ENCODE results near the gene ADARB2.

Gene ADARB2

DNA sequence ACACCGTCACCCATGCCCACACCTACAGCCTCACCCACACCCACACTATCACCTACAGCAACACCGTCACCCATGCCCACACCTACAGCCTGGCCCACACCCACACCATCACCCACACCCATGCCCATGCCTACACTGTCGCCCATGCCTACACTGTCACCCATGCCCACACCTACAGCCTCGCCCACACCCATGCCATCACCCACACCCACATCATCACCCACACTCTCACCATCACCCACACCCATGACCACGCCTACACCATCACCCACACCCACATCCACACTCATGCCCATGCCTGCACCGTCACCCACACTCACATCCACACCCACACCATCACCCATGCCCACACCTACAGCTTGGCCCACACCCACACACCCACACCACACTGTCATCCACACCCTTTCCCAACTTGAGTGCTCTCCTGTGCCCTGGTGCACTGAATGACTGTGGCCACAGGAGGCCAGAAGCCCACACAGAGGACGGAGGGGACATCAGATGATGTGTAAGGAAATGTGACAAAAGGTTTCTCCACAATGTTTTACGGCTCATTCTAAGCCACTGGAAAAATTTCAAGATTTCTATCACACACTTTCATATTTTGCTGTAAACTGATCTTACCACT lies 527.9 kb downstream of the ADARB2 start:
- Histone ChIP-seq H3K9me3 (ENCODE audit: control insufficient read depth, insufficient read depth, low read depth, low read length) (no peaks in the 10 kb centered on the region), H3K4me3 (ENCODE audit: low read depth, low read length) (no peak overlapping the region), H3K27ac (ENCODE audit: extremely low read depth, low read depth, low read length) (no peak overlapping the region), H3K4me1 (ENCODE audit: control insufficient read depth, insufficient read depth, low read length) (no peaks in the 10 kb centered on the region), H3K36me3 (ENCODE audit: control insufficient read depth in 2 of 2, insufficient read depth in 1 of 2, low read length in 2 of 2) (no peaks in the 10 kb centered on the region)
- TF ChIP-seq ZFHX2 (tag by site-specific recombination; conservative IDR thresholded peaks at IDR 0.05), result peak; percentile 99
- peak; percentile 99 for TF ChIP-seq EGR2 (tag by site-specific recombination; IDR thresholded peaks at IDR 0.05; ENCODE audit: low read depth)
- TF ChIP-seq YY1 (tag by site-specific recombination; IDR thresholded peaks at IDR 0.05), result no peak
- TF ChIP-seq ZNF548 (tag by site-specific recombination; IDR thresholded peaks at IDR 0.05), result no peak
- TF ChIP-seq ZNF366 (tag by site-specific recombination; conservative IDR thresholded peaks at IDR 0.05), result no peak
- TF ChIP-seq KLF1 (tag by site-specific recombination; IDR thresholded peaks at IDR 0.05), result peak; percentile 99
- TF ChIP-seq, protein P1, sequence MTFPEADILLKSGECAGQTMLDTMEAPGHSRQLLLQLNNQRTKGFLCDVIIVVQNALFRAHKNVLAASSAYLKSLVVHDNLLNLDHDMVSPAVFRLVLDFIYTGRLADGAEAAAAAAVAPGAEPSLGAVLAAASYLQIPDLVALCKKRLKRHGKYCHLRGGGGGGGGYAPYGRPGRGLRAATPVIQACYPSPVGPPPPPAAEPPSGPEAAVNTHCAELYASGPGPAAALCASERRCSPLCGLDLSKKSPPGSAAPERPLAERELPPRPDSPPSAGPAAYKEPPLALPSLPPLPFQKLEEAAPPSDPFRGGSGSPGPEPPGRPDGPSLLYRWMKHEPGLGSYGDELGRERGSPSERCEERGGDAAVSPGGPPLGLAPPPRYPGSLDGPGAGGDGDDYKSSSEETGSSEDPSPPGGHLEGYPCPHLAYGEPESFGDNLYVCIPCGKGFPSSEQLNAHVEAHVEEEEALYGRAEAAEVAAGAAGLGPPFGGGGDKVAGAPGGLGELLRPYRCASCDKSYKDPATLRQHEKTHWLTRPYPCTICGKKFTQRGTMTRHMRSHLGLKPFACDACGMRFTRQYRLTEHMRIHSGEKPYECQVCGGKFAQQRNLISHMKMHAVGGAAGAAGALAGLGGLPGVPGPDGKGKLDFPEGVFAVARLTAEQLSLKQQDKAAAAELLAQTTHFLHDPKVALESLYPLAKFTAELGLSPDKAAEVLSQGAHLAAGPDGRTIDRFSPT (tag by site-specific recombination; IDR thresholded peaks at IDR 0.05), result peak; percentile 81; the same call in 1 of the 2 replicates
- CTCF ChIA-PET, result no interaction called here
- POLR2A ChIA-PET, result no interaction called here

GRCh38 chr10:1208366-1209311 lies 528.7 kb downstream of the ADARB2 start:
- ChIA-PET CTCF (no interaction called here), POLR2A (no interaction called here)
- no peaks in the 10 kb centered on the region for H3K9me3 ChIP-seq (ENCODE audit: control insufficient read depth, insufficient read depth, low read depth, low read length)
- no peaks in the 10 kb centered on the region for H3K36me3 ChIP-seq (ENCODE audit: control insufficient read depth in 2 of 2, insufficient read depth in 1 of 2, low read length in 2 of 2)
- no peak overlapping the region for H3K27ac ChIP-seq (ENCODE audit: extremely low read depth, low read depth, low read length)
- H3K4me1 ChIP-seq (ENCODE audit: control insufficient read depth, insufficient read depth, low read length), result no peaks in the 10 kb centered on the region
- TF ChIP-seq ZNF654 (tag by site-specific recombination; IDR thresholded peaks at IDR 0.05; ENCODE audit: low read depth), result no peak
- no peak for TF ChIP-seq GLIS1 (tag by site-specific recombination; IDR thresholded peaks at IDR 0.05)
- no peak for TF ChIP-seq ZFHX2 (tag by site-specific recombination; conservative IDR thresholded peaks at IDR 0.05)
- TF ChIP-seq ZNF768 (tag by site-specific recombination; IDR thresholded peaks at IDR 0.05), result no peak
- TF ChIP-seq ZNF404 (tag by site-specific recombination; IDR thresholded peaks at IDR 0.05), result no peak
- no peak overlapping the region for H3K4me3 ChIP-seq (ENCODE audit: low read depth, low read length)

DNA sequence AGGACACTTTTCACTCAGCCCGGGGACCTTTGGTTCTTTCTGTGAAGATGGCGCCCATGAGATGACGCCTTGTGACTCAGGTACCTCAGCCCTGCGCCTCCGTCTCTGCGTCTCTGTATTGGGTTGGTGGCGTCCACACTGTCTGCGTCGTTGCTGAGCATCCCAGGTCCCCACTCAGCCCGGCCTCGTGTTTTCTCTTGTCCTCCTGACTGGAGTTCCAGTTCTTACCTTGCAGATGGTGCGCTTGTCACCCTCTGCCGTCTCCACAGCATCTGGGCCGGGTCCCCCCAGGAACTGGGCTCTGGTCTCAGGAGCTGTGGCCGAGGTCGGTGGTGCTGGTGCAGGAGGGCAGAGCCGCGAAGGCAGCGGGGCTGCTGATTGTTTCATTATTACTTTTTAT lies 530.7 kb downstream of the ADARB2 start:
- TF ChIP-seq ZBTB1 (tag by site-specific recombination; IDR thresholded peaks at IDR 0.05) (no peak), ZNF433 (tag by site-specific recombination; IDR thresholded peaks at IDR 0.05; ENCODE audit: low read depth) (no peak), ZNF157 (tag by site-specific recombination; IDR thresholded peaks at IDR 0.05) (no peak), ZNF501 (tag by site-specific recombination; IDR thresholded peaks at IDR 0.05) (no peak), ZNF221 (tag by site-specific recombination; IDR thresholded peaks at IDR 0.05; ENCODE audit: borderline replicate concordance) (no peak)
- TF ChIP-seq, protein P2, sequence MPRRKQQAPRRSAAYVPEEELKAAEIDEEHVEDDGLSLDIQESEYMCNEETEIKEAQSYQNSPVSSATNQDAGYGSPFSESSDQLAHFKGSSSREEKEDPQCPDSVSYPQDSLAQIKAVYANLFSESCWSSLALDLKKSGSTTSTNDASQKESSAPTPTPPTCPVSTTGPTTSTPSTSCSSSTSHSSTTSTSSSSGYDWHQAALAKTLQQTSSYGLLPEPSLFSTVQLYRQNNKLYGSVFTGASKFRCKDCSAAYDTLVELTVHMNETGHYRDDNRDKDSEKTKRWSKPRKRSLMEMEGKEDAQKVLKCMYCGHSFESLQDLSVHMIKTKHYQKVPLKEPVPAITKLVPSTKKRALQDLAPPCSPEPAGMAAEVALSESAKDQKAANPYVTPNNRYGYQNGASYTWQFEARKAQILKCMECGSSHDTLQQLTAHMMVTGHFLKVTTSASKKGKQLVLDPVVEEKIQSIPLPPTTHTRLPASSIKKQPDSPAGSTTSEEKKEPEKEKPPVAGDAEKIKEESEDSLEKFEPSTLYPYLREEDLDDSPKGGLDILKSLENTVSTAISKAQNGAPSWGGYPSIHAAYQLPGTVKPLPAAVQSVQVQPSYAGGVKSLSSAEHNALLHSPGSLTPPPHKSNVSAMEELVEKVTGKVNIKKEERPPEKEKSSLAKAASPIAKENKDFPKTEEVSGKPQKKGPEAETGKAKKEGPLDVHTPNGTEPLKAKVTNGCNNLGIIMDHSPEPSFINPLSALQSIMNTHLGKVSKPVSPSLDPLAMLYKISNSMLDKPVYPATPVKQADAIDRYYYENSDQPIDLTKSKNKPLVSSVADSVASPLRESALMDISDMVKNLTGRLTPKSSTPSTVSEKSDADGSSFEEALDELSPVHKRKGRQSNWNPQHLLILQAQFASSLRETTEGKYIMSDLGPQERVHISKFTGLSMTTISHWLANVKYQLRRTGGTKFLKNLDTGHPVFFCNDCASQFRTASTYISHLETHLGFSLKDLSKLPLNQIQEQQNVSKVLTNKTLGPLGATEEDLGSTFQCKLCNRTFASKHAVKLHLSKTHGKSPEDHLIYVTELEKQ (tag by site-specific recombination; IDR thresholded peaks at IDR 0.05; ENCODE audit: borderline replicate concordance), result no peak
- no peak overlapping the region for H3K4me3 ChIP-seq (ENCODE audit: low read depth, low read length)
- no peak overlapping the region for H3K27ac ChIP-seq (ENCODE audit: extremely low read depth, low read depth, low read length)
- ChIA-PET POLR2A (no interaction called here), CTCF (no interaction called here)
- no peaks in the 10 kb centered on the region for H3K9me3 ChIP-seq (ENCODE audit: control insufficient read depth, insufficient read depth, low read depth, low read length)
- no peaks in the 10 kb centered on the region for H3K4me1 ChIP-seq (ENCODE audit: control insufficient read depth, insufficient read depth, low read length)
- no peaks in the 10 kb centered on the region for H3K36me3 ChIP-seq (ENCODE audit: control insufficient read depth in 2 of 2, insufficient read depth in 1 of 2, low read length in 2 of 2)
